ENCODE measurements around the gene DNAJC5G.

DNAJC5G gene

GRCh38 chr2:27324720-27325119, 49.5 kb downstream of the DNAJC5G start:
- DNase-seq (ENCODE audit: low read depth, low spot score): no peak
- H3K4me3 ChIP-seq (ENCODE audit: low read length): no peak overlapping the region

All from Jurkat, Clone E6-1 (cell line).